NCI-H460 (cell line): ENCODE data around the gene CABLES2. TPM values are rescaled to one million over a fixed set of nuclear protein-coding genes. Genes with fewer than 3 reads are reported as not detected.
"Not testable (repeated sequence)": the region's sequence is repeated elsewhere in the genome, so short reads cannot be mapped to it uniquely, and the experiment has no call there.

Source experiments
- DNase-seq: peaks from one replicate; pipeline ENCODE4 v3.0.0-alpha.2; 2016; ENCODE audit warnings: low read depth; ENCODE audit errors: extremely low read depth
- total RNA-seq: library from RNA; depleted of rRNA; stranded (reverse); fragments of >200 nt; shearing (Covaris generic); gene quantifications from 2 replicates; pipeline ENCODE4 v1.2.3, GENCODE V29; 2014

The CABLES2 gene
- total RNA-seq, 1 experiment from 2014 or later, result 2.1 TPM

GRCh38 chr20:62437496-62437895 lies 30.4 kb upstream of the CABLES2 start:
- DNase-seq, result no peak

- DNase-seq, result no peak
Measured at GRCh38 chr20:62436692-62437091, 29.6 kb upstream of the CABLES2 start.

- no peak for DNase-seq
Measured at GRCh38 chr20:62433658-62434497, 26.8 kb upstream of the CABLES2 start.

- DNase-seq, result no peak
Measured at GRCh38 chr20:62430866-62431447, 23.9 kb upstream of the CABLES2 start.

GRCh38 chr20:62430311-62430853 lies 23.3 kb upstream of the CABLES2 start:
- DNase-seq, result no peak

GRCh38 chr20:62429455-62430310 lies 22.6 kb upstream of the CABLES2 start:
- no peak for DNase-seq

- no peak for DNase-seq
Measured at GRCh38 chr20:62428396-62429295, 21.6 kb upstream of the CABLES2 start.

- no peak for DNase-seq
Measured at GRCh38 chr20:62428002-62428372, 20.9 kb upstream of the CABLES2 start.

GRCh38 chr20:62427172-62428001 lies 20.3 kb upstream of the CABLES2 start, which contains the start of gene RBBP8NL:
RBBP8NL (minus strand) TSS chr20:62427539; CDS start chr20:62419647, 7,892 bp downstream.
- DNase-seq, result no peak

- DNase-seq, result no peak
Measured at GRCh38 chr20:62426699-62427131, 19.6 kb upstream of the CABLES2 start.

GRCh38 chr20:62426059-62426348 lies 18.9 kb upstream of the CABLES2 start:
- DNase-seq, result not testable (repeated sequence)

GRCh38 chr20:62425281-62426058 lies 18.4 kb upstream of the CABLES2 start:
- DNase-seq, result no peak

GRCh38 chr20:62424249-62425107 lies 17.4 kb upstream of the CABLES2 start:
- no peak for DNase-seq

- DNase-seq, result no peak
Measured at GRCh38 chr20:62423326-62423706, 16.2 kb upstream of the CABLES2 start.

- no peak for DNase-seq
Measured at GRCh38 chr20:62422636-62423325, 15.7 kb upstream of the CABLES2 start.

- DNase-seq, result no peak
Measured at GRCh38 chr20:62421716-62421990, 14.6 kb upstream of the CABLES2 start.
